ENCODE results near the gene FMO5. TPM values are rescaled to one million over a fixed set of nuclear protein-coding genes. Genes with fewer than 3 reads are reported as not detected.
"Not testable (repeated sequence)": the region's sequence is repeated elsewhere in the genome, so short reads cannot be mapped to it uniquely, and the experiment has no call there.

The FMO5 gene
- total RNA-seq, 1 donor = 3.6 TPM

DNA sequence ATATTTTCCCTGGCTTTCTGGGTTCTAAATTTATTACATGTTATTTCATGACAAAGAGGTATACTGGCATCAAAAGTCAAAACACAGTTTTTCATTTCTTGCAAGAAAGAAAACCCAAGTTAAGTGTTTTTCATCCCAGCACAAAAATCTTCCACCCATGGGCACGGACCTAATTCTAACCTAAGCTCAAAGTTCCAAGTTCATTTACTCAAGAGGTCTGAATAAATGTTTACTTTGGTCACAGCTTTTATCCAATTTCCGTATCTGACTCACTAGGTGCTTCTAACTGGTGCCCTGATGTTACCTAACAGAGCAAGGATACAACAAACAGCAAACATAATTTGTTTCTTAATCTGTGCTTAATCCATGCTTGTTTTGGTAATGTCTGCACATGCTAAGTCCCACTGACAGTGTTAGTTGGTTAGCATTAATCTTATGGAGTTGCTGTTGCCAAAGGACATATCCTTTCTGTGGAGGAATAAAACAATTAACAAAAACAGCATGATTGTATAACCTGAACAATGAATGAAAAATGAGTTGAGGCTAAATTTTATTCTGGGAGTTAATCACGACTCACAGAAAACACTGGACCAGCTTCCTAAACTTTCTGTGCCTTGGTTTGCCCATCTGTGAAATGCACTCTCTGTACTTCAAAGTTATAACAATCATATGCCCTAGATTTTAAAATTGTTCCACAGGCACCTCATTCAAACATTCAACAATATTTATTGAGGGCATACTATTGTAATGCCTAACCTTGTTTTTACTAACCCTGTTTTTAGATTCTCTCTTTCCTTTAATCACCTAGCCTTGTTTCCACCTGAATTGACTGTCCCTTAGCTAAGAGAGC lies 13.1 kb upstream of the FMO5 start:
- H3K4me2 ChIP-seq (ENCODE audit: insufficient read depth, low read length) = no peak overlapping the region
- H3K9me3 ChIP-seq (ENCODE audit: low read depth, low read length) = no peaks in the 10 kb centered on the region
- TF ChIP-seq, protein P1, sequence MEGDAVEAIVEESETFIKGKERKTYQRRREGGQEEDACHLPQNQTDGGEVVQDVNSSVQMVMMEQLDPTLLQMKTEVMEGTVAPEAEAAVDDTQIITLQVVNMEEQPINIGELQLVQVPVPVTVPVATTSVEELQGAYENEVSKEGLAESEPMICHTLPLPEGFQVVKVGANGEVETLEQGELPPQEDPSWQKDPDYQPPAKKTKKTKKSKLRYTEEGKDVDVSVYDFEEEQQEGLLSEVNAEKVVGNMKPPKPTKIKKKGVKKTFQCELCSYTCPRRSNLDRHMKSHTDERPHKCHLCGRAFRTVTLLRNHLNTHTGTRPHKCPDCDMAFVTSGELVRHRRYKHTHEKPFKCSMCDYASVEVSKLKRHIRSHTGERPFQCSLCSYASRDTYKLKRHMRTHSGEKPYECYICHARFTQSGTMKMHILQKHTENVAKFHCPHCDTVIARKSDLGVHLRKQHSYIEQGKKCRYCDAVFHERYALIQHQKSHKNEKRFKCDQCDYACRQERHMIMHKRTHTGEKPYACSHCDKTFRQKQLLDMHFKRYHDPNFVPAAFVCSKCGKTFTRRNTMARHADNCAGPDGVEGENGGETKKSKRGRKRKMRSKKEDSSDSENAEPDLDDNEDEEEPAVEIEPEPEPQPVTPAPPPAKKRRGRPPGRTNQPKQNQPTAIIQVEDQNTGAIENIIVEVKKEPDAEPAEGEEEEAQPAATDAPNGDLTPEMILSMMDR (IDR thresholded peaks at IDR 0.05; ENCODE audit: extremely low read depth, low read depth, low read length) = no peak
- H4K20me1 ChIP-seq (ENCODE audit: insufficient read depth, low read length) = peaks cover under 1% of the 10 kb centered on the region
- no peaks in the 10 kb centered on the region for H3K27me3 ChIP-seq (ENCODE audit: insufficient read depth, low read length)
- peaks cover 2% of the 10 kb centered on the region for H3K79me2 ChIP-seq (ENCODE audit: insufficient read depth, low read length)
- no peak for DNase-seq (ENCODE audit: insufficient read length, low spot score, missing footprints)
- H3K36me3 ChIP-seq (ENCODE audit: insufficient read depth, low read length) = no peaks in the 10 kb centered on the region
- H3K27ac ChIP-seq (ENCODE audit: low read depth, low read length) = no peak overlapping the region
- no peak overlapping the region for H3K4me3 ChIP-seq (ENCODE audit: insufficient read depth, low read length)
- H3K4me1 ChIP-seq (ENCODE audit: insufficient read depth, low read length) = peaks cover 5% of the 10 kb centered on the region
- H2AFZ ChIP-seq (ENCODE audit: low read length) = no peak overlapping the region

DNA sequence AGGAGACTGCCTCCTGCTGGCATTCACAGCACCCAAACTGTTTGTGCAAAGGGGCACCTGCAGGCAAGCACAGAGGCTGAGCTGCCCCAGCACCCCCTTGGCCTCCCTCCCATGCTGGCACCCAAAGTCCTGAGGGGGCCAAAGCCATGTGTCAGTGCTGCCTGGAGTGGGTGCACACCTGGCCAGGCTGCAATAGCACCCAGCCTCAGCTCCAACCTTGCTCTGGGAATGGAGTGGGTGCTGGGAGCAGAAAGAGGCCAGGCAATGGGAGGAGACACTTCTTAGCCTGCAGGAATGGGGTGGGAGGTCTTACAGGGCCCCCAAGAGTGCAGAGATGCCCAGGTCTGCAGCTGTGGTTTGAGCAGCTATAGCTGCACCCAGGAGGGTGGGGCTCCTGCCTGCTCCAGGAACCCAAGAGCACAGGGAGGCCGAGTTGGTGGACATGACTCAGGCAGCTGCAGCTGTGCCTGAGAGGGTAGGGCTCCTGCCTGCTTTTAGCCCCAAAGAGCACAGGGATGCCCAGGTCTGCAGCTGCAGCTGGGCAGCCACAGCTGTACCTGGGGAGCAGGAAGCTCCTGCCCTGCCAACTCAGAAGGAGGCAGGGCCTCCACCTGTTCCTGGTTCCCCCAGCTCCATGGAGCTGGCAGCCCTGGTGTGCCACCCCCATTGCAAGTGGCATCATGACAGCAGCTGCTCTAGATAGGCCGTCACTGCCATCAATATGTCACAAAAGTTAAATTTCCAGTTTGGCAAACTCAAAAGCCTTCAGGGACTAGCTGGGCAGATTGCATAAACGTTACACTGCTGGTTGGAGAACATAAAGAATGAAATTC lies 12.0 kb upstream of the FMO5 start:
- Histone ChIP-seq H3K36me3 (ENCODE audit: insufficient read depth, low read length) (no peaks in the 10 kb centered on the region), H3K4me2 (ENCODE audit: insufficient read depth, low read length) (no peak overlapping the region), H3K27ac (ENCODE audit: low read depth, low read length) (no peak overlapping the region), H4K20me1 (ENCODE audit: insufficient read depth, low read length) (no peaks in the 10 kb centered on the region), H3K4me1 (ENCODE audit: insufficient read depth, low read length) (peaks cover 4% of the 10 kb centered on the region), H3K9me3 (ENCODE audit: low read depth, low read length) (no peaks in the 10 kb centered on the region), H3K4me3 (ENCODE audit: insufficient read depth, low read length) (no peak overlapping the region), H2AFZ (ENCODE audit: low read length) (no peak overlapping the region), H3K27me3 (ENCODE audit: insufficient read depth, low read length) (no peaks in the 10 kb centered on the region), H3K79me2 (ENCODE audit: insufficient read depth, low read length) (no peaks in the 10 kb centered on the region)
- TF ChIP-seq, protein P1 (IDR thresholded peaks at IDR 0.05; ENCODE audit: extremely low read depth, low read depth, low read length) = no peak
- DNase-seq (ENCODE audit: insufficient read length, low spot score, missing footprints) = no peak

DNA sequence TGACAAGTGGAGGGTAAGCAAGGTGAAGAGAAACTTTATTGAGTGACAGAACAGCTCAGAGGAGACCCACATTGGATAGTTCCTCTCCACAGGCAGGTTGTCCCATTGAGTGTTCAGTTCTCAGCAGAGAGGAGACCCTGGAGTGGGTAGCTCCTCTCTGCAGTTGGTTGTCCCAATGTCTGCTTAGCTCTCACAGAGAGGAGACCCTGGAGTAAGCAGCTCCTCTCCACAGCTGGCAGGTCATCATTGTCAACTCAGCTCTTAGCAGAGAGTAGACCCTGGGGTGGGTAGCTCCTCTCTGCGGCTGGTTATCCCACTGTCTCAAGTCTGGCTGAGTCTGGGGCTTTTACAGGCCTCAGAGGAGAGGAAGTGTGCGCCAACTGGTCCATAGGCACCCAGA lies 11.3 kb upstream of the FMO5 start:
- H3K4me2 ChIP-seq (ENCODE audit: insufficient read depth, low read length) = no peak overlapping the region
- H3K36me3 ChIP-seq (ENCODE audit: insufficient read depth, low read length) = no peaks in the 10 kb centered on the region
- TF ChIP-seq, protein P1 (IDR thresholded peaks at IDR 0.05; ENCODE audit: extremely low read depth, low read depth, low read length) = no peak
- H2AFZ ChIP-seq (ENCODE audit: low read length) = no peak overlapping the region
- no peak overlapping the region for H3K27ac ChIP-seq (ENCODE audit: low read depth, low read length)
- H3K79me2 ChIP-seq (ENCODE audit: insufficient read depth, low read length) = no peaks in the 10 kb centered on the region
- H3K27me3 ChIP-seq (ENCODE audit: insufficient read depth, low read length) = no peaks in the 10 kb centered on the region
- H3K4me3 ChIP-seq (ENCODE audit: insufficient read depth, low read length) = no peak overlapping the region
- H3K4me1 ChIP-seq (ENCODE audit: insufficient read depth, low read length) = no peaks in the 10 kb centered on the region
- no peaks in the 10 kb centered on the region for H4K20me1 ChIP-seq (ENCODE audit: insufficient read depth, low read length)
- DNase-seq (ENCODE audit: insufficient read length, low spot score, missing footprints) = no peak
- no peaks in the 10 kb centered on the region for H3K9me3 ChIP-seq (ENCODE audit: low read depth, low read length)

DNA sequence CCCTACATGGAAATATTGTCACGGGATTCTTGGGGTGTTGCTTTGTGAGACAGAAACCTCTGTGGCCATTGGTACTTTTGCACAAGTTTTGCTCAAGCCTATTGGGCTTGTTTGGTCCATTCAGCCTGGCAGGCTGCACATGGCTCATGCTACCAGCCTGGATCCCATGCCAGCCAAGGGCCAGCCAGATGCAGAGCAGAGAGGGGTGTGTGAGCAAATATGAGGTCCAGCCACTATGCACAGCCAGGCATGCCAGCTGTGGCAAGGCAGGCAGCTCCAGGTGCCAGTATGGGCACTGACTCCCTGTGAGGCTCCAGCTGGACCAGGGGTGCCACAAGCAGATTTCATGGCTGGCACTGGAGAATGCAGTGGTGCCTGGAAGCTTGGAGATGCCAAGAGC lies 10.7 kb upstream of the FMO5 start:
- Histone ChIP-seq H3K4me1 (ENCODE audit: insufficient read depth, low read length) (no peaks in the 10 kb centered on the region), H2AFZ (ENCODE audit: low read length) (no peak overlapping the region), H3K4me3 (ENCODE audit: insufficient read depth, low read length) (no peak overlapping the region), H3K9me3 (ENCODE audit: low read depth, low read length) (no peaks in the 10 kb centered on the region), H3K27me3 (ENCODE audit: insufficient read depth, low read length) (no peaks in the 10 kb centered on the region), H3K4me2 (ENCODE audit: insufficient read depth, low read length) (no peak overlapping the region), H3K36me3 (ENCODE audit: insufficient read depth, low read length) (no peaks in the 10 kb centered on the region), H4K20me1 (ENCODE audit: insufficient read depth, low read length) (no peaks in the 10 kb centered on the region), H3K79me2 (ENCODE audit: insufficient read depth, low read length) (no peaks in the 10 kb centered on the region), H3K27ac (ENCODE audit: low read depth, low read length) (no peak overlapping the region)
- DNase-seq (ENCODE audit: insufficient read length, low spot score, missing footprints) = no peak
- TF ChIP-seq, protein P1 (IDR thresholded peaks at IDR 0.05; ENCODE audit: extremely low read depth, low read depth, low read length) = no peak

DNA sequence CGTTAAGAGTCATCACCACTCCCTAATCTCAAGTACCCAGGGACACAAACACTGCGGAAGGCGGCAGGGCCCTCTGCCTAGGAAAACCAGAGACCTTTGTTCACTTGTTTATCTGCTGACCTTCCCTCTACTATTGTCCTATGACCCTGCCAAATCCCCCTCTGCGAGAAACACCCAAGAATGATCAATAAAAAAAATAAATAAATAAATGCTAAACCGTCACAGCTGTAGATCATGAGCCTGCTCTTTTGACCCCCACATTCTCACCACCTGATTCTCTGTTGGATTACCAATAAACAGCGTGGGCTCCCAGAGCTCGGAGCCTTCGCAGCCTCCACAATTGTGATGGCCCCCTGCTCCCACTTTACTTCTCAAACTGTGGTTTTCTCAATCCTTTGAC lies 8.8 kb upstream of the FMO5 start:
- H3K36me3 ChIP-seq (ENCODE audit: insufficient read depth, low read length); DNase-seq (ENCODE audit: insufficient read length, low spot score, missing footprints); H4K20me1 ChIP-seq (ENCODE audit: insufficient read depth, low read length): not testable (repeated sequence)

More for the DNA sequence above, 8.8 kb upstream of the FMO5 start:
- not testable (repeated sequence) for H3K27ac ChIP-seq (ENCODE audit: low read depth, low read length); H3K79me2 ChIP-seq (ENCODE audit: insufficient read depth, low read length); H3K9me3 ChIP-seq (ENCODE audit: low read depth, low read length); H3K4me2 ChIP-seq (ENCODE audit: insufficient read depth, low read length); H2AFZ ChIP-seq (ENCODE audit: low read length); H3K4me3 ChIP-seq (ENCODE audit: insufficient read depth, low read length); H3K27me3 ChIP-seq (ENCODE audit: insufficient read depth, low read length); H3K4me1 ChIP-seq (ENCODE audit: insufficient read depth, low read length)

All from osteoblast (primary cell).